SK-N-MC (cell line): ENCODE measurements around the gene NAB2.

Experiments used
- EZH2 ChIP-seq: fragments of 200-600 bp; sonication (generic); IDR thresholded peaks from one replicate; pipeline ENCODE4 v1.6.1; 2017; ENCODE audit warnings: antibody characterized with exemption
- FOXP2 ChIP-seq: optimal IDR thresholded peaks from 2 replicates; pipeline ENCODE3; 2011; ENCODE audit warnings: mild to moderate bottlenecking, moderate library complexity; ENCODE audit not compliant: insufficient read depth; ENCODE audit errors: extremely low read length, control extremely low read depth
- POLR2AphosphoS5 ChIP-seq: IDR thresholded peaks from 2 replicates; pipeline ENCODE4 v1.6.1; 2012; ENCODE audit warnings: mild to moderate bottlenecking, low read depth, low read length, borderline replicate concordance

DNA sequence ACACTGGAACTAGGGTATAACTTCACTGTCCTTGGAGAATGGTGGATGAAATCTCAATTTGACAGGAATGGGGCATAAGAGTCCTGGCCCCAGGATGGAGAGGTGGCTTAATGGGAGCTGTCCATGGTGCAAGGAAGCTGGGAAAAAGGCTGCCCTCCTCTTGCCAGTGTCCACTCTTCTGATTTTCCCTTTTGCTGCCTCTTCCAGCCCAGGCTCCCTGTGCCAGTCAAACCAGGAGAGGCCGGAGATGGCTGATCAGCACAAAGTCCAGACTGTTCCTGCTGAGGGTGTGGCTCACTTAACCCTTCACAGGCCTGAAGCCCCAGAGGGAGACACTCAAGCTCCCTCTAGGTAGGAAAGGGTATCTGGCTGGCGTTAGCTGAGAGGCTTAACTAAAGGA is 39.0 kb upstream of the NAB2 start, which contains the start of gene MYO1A:
- TF ChIP-seq EZH2, result no peak
- TF ChIP-seq POLR2AphosphoS5, result no peak
- TF ChIP-seq FOXP2, result no peak
